ENCODE results near the gene ATOSA.

Gene ATOSA

GRCh38 chr15:52679232-52680040, at the start of gene ATOSA:
Gene ATOSA (minus strand): TSS chr15:52679388. CDS start chr15:52678021, 1,367 bp downstream.
- peak; percentile 58 for DNase-seq (ENCODE audit: low read depth)

GRCh38 chr15:52728899-52729298, 49.7 kb upstream of the ATOSA start:
- DNase-seq (ENCODE audit: low read depth): no peak

GRCh38 chr15:52727815-52728214, 48.6 kb upstream of the ATOSA start:
- no peak for DNase-seq (ENCODE audit: low read depth)

- no peak for DNase-seq (ENCODE audit: low read depth)
Observed at GRCh38 chr15:52726195-52726594, 47.0 kb upstream of the ATOSA start.

- no peak for DNase-seq (ENCODE audit: low read depth)
Observed at GRCh38 chr15:52718551-52718950, 39.4 kb upstream of the ATOSA start.

GRCh38 chr15:52717924-52718323, 38.7 kb upstream of the ATOSA start:
- no peak for DNase-seq (ENCODE audit: low read depth)

- DNase-seq (ENCODE audit: low read depth): no peak
Observed at GRCh38 chr15:52717481-52717880, 38.3 kb upstream of the ATOSA start.

- DNase-seq (ENCODE audit: low read depth): no peak
Observed at GRCh38 chr15:52716536-52716935, 37.3 kb upstream of the ATOSA start.

- DNase-seq (ENCODE audit: low read depth): no peak
Observed at GRCh38 chr15:52715411-52715810, 36.2 kb upstream of the ATOSA start.

GRCh38 chr15:52714968-52715367, 35.8 kb upstream of the ATOSA start:
- DNase-seq (ENCODE audit: low read depth): no peak

- no peak for DNase-seq (ENCODE audit: low read depth)
Observed at GRCh38 chr15:52710708-52711389, 31.7 kb upstream of the ATOSA start.

- DNase-seq (ENCODE audit: low read depth): no peak
Observed at GRCh38 chr15:52710050-52710707, 31.0 kb upstream of the ATOSA start.

GRCh38 chr15:52709187-52709981, 30.2 kb upstream of the ATOSA start:
- no peak for DNase-seq (ENCODE audit: low read depth)

- DNase-seq (ENCODE audit: low read depth): no peak
Observed at GRCh38 chr15:52706091-52706490, 26.9 kb upstream of the ATOSA start.

- no peak for DNase-seq (ENCODE audit: low read depth)
Observed at GRCh38 chr15:52702390-52702789, 23.2 kb upstream of the ATOSA start.

- no peak for DNase-seq (ENCODE audit: low read depth)
Observed at GRCh38 chr15:52699457-52699856, 20.3 kb upstream of the ATOSA start.

- no peak for DNase-seq (ENCODE audit: low read depth)
Observed at GRCh38 chr15:52698514-52698913, 19.3 kb upstream of the ATOSA start.

- no peak for DNase-seq (ENCODE audit: low read depth)
Observed at GRCh38 chr15:52697051-52697450, 17.9 kb upstream of the ATOSA start.

GRCh38 chr15:52695154-52695553, 16.0 kb upstream of the ATOSA start:
- DNase-seq (ENCODE audit: low read depth): no peak

GRCh38 chr15:52689562-52689961, 10.4 kb upstream of the ATOSA start:
- DNase-seq (ENCODE audit: low read depth): no peak

GRCh38 chr15:52683580-52683979, 4.4 kb upstream of the ATOSA start:
- DNase-seq (ENCODE audit: low read depth): no peak

GRCh38 chr15:52682781-52683180, 3.6 kb upstream of the ATOSA start:
- DNase-seq (ENCODE audit: low read depth): no peak

Data from HS-27A (cell line).